Transverse colon (tissue), 3 donors: ENCODE measurements around the gene C16orf86.

Experiments used
- POLR2A ChIP-seq: fragments of 450-650 bp; IDR thresholded peaks from one replicate; pipeline ENCODE4 v1.6.1; 2016; ENCODE audit warnings: antibody characterized with exemption, mild to moderate bottlenecking, moderate library complexity
- TF ChIP-seq, protein P1 (sequence below), 5 experiments: fragments of 200-600 bp in 3 of 5; fragments of 450-650 bp in 2 of 5; sonication (generic) in 3 of 5; IDR thresholded peaks; 1 replicate in 2 of 5; 2 replicates in 3 of 5; pipeline ENCODE4 v1.5.1; 2016 to 2017; ENCODE audit warnings: antibody characterized with exemption in 5 of 5, inconsistent platforms in 3 of 5, mild to moderate bottlenecking in 2 of 5, moderate library complexity in 1 of 5

DNA sequence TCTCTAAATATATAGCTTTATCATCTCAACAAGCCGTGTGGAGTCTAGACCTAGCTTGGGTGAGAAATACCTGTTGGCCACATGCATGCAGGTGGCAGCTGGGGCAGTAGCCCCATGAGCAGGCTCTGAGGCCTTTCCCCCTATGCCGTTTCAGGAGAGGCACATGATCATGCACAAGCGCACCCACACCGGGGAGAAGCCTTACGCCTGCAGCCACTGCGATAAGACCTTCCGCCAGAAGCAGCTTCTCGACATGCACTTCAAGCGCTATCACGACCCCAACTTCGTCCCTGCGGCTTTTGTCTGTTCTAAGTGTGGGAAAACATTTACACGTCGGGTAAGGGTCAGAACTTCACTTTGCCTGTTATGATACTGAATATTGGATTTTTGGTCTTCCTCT is 38.4 kb upstream of the C16orf86 start:
- TF ChIP-seq POLR2A: no peak
- TF ChIP-seq, protein P1, sequence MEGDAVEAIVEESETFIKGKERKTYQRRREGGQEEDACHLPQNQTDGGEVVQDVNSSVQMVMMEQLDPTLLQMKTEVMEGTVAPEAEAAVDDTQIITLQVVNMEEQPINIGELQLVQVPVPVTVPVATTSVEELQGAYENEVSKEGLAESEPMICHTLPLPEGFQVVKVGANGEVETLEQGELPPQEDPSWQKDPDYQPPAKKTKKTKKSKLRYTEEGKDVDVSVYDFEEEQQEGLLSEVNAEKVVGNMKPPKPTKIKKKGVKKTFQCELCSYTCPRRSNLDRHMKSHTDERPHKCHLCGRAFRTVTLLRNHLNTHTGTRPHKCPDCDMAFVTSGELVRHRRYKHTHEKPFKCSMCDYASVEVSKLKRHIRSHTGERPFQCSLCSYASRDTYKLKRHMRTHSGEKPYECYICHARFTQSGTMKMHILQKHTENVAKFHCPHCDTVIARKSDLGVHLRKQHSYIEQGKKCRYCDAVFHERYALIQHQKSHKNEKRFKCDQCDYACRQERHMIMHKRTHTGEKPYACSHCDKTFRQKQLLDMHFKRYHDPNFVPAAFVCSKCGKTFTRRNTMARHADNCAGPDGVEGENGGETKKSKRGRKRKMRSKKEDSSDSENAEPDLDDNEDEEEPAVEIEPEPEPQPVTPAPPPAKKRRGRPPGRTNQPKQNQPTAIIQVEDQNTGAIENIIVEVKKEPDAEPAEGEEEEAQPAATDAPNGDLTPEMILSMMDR (IDR thresholded peaks at IDR 0.05): no peak
